BJ (cell line): ENCODE data around the gene LRWD1. TPM values are rescaled to one million over a fixed set of nuclear protein-coding genes. Genes with fewer than 3 reads are reported as not detected.
A peak's percentile ranks its signal among the peaks of the same experiment; 100 is the strongest.
"Not testable (repeated sequence)": the region's sequence is repeated elsewhere in the genome, so short reads cannot be mapped to it uniquely, and the experiment has no call there.

Source experiments
- CTCF ChIA-PET: fragments of 350-600 bp; formaldehyde crosslinking; extraction: SDS; loops from one replicate; lab custom pipeline; 2021; ENCODE audit warnings: antibody characterized with exemption, inconsistent platforms; lab: Yijun Ruan, JAX
- POLR2A ChIA-PET: fragments of 300-600 bp; sonication (Branson Sonifier 250); formaldehyde crosslinking; extraction: SDS; loops from one replicate; lab custom pipeline; 2021; ENCODE audit warnings: antibody characterized with exemption; lab: Charles Lee
- DNase-seq: peaks from one replicate; pipeline ENCODE4 v3.0.0-alpha.2; 2011; ENCODE audit warnings: low read depth
- H3K27me3 ChIP-seq: 2 replicates; pipeline ENCODE4 v1.6.0; 2011; ENCODE audit warnings: low read length; ENCODE audit not compliant: control insufficient read depth, insufficient read depth
- H3K36me3 ChIP-seq: 2 replicates; pipeline ENCODE4 v1.5.1; 2011; ENCODE audit warnings: low read length; ENCODE audit not compliant: control insufficient read depth, insufficient read depth
- H3K4me3 ChIP-seq: 2 replicates; pipeline ENCODE4 v1.5.1; 2011; ENCODE audit warnings: low read depth, mild to moderate bottlenecking, control low read depth, low read length
- polyA plus RNA-seq: library from polyadenylated mRNA; depleted of rRNA; stranded (reverse); fragments of >200 nt; gene quantifications from 2 replicates; pipeline ENCODE4 v1.2.3, GENCODE V29; 2011

LRWD1 gene
- polyA plus RNA-seq, 1 experiment, result 15.1 TPM

DNA sequence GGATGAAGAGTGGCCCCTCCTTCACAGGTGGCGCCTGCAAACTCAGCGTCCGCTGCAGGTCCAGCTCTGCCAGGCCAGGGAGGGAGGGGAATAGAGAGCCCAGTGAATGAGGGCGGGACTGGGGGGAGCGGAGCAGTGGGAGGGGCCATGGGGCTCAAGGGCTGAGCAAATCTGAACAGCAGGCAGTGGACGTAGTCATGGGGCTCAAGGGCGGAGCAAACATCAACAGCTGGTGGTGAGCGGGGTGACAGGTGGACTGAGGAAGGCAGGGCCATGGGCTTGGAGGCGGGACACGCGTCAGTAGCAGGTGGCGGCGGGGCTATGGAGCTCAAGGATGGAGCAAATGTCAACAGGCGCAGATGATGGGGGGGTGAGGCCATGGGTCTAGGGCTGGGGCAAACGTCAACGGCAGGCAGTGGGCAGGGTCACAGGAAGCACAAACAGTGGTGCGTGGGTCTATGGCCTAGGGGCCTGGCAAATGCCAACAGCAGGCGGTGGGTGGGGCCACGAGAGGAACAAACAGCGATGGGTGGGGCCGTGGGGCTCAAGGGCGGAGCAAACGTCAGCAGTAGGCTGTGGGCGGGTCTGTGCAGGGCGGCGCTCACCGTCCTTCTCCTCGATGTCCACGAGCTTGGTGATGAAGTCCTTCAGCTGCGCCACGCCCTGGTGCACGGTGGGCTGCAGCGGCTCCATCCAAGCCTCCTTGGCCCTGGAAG lies 28.6 kb downstream of the LRWD1 start:
- H3K4me3 ChIP-seq, DNase-seq, H3K36me3 ChIP-seq, H3K27me3 ChIP-seq, CTCF ChIA-PET, POLR2A ChIA-PET: not testable (repeated sequence)

DNA sequence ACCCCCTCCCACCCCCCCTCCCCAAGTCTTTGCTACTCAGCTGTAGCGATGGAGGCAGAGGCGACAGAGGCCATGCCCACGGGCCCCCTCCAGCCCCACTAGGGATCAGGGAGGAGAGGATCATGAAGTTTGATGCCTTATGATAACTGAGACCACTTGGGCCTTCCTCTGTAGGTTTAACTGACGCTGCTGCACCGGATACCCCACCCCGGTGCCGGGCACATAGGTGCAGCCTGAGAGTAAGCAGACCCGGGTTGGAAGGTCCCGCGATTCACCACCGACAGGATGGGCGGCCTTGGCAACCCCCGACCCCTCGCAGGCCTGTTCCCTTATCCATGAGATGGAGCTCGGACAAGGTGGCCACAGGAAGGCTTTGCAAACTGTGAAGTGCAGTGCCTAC lies 29.2 kb downstream of the LRWD1 start:
- POLR2A ChIA-PET, H3K4me3 ChIP-seq, H3K27me3 ChIP-seq, H3K36me3 ChIP-seq, CTCF ChIA-PET, DNase-seq: not testable (repeated sequence)

DNA sequence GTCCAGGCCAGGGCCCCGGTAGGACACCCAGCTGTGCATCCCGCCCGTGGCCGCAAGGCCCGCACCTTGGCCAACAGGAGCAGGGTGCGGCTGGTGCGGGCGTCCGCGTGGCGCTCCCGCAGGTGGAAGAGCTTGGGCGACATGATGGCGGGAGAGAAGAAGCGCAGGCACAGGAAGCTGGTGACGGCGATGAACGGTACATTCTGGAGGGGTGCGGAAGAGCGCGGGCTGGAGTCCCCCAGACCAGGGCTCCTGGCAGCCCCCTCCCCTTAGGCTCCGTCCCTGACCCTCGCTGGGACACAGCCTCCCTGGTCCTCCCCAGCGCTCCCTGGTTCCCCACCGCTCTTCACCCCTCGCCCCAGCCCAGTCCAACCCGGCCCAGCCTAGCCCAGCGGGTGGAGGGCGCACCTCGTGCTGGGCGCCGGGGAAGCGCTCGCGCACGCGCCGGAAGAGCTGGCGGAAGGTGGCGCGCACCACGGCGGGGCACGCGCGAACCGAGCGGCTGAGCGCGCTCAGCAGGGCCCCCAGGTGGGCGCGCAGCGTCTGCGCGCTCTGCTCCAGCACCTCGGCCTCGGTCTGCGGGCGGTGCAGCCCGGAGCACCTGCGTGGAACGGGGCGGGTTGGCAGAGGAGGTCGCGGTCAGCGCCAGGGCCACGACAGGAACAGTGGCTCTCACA lies 29.8 kb downstream of the LRWD1 start:
- H3K36me3 ChIP-seq, POLR2A ChIA-PET, H3K4me3 ChIP-seq, H3K27me3 ChIP-seq, DNase-seq, CTCF ChIA-PET: not testable (repeated sequence)

DNA sequence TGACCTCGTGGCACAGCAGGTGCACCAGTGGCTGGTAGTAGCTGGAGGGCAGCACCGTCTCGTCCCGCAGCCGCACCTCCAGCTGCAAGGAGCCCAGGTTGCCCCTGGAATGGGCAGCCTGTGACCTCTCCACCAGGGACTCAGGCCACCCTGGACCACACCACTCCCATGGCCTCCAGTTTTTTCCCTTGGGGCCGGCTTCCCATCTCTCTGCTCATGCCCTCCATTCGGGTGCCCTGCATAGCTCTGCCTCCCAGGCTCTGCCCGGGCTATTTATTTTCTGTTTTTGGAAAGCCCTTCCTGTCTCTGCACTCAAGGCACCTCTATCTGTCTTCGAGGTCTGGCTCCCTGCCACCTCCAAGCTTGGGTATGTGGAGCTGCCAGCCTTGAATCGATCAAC lies 32.1 kb downstream of the LRWD1 start:
- CTCF ChIA-PET, H3K4me3 ChIP-seq, H3K36me3 ChIP-seq, DNase-seq, H3K27me3 ChIP-seq, POLR2A ChIA-PET: not testable (repeated sequence)

DNA sequence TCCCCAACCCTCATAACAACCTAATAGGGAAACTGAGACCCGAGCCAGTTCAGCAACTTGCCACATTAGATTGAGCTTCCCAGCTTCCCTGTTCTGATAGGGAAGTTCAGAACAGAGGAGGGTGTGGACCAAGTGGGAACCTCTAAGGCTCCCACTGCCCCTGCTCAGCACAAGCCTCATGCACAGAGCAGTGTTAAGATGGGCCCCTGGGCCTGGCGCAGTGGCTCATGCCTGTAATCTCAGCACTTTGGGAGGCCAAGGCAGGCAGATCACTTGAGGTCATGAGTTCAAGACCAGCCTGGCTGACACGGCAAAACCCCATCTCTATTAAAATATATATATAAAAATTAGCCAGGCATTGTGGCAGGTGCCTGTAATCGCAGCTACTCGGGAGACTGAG lies 32.5 kb downstream of the LRWD1 start:
- DNase-seq, CTCF ChIA-PET, H3K27me3 ChIP-seq, H3K36me3 ChIP-seq, POLR2A ChIA-PET, H3K4me3 ChIP-seq: not testable (repeated sequence)

DNA sequence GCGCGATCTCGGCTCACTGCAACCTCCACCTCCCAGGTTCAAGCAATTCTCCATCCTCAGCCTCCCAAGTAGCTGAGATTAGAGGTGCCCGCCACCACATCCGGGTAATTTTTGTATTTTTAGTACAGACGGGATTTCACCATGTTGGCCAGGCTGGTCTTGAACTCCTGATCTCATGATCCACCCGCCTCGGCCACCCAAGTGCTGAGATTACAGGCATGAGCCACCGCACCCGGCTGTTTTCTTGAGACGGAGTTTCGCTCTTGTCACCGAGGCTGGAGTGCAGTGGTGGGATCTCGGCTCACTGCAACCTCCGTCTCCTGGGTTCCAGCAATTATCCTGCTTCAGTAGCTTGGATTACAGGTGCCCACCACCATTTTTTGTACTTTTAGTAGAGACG lies 33.5 kb downstream of the LRWD1 start:
- H3K4me3 ChIP-seq, POLR2A ChIA-PET, DNase-seq, CTCF ChIA-PET, H3K27me3 ChIP-seq, H3K36me3 ChIP-seq: not testable (repeated sequence)

DNA sequence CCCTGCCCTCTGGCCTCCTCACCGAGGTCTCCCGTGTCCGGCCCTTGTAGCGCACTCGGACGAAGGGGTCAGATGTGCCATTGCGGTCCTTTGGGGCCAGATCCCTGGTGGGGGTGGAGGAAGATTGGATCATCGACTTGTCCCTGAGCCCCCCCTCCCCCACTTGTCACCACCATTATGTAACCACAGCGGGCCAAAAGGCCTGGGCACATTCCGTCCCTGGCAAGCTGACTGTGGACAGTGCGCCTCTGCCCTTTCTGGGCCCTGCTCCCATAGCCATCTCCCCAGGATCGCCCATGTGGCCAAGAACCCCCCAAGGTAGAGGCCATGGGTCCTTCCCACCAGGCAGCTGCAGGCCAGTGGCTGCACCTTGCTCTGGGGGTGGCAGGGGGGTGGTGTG lies 38.4 kb downstream of the LRWD1 start:
- H3K36me3 ChIP-seq, CTCF ChIA-PET: not testable (repeated sequence)

DNA sequence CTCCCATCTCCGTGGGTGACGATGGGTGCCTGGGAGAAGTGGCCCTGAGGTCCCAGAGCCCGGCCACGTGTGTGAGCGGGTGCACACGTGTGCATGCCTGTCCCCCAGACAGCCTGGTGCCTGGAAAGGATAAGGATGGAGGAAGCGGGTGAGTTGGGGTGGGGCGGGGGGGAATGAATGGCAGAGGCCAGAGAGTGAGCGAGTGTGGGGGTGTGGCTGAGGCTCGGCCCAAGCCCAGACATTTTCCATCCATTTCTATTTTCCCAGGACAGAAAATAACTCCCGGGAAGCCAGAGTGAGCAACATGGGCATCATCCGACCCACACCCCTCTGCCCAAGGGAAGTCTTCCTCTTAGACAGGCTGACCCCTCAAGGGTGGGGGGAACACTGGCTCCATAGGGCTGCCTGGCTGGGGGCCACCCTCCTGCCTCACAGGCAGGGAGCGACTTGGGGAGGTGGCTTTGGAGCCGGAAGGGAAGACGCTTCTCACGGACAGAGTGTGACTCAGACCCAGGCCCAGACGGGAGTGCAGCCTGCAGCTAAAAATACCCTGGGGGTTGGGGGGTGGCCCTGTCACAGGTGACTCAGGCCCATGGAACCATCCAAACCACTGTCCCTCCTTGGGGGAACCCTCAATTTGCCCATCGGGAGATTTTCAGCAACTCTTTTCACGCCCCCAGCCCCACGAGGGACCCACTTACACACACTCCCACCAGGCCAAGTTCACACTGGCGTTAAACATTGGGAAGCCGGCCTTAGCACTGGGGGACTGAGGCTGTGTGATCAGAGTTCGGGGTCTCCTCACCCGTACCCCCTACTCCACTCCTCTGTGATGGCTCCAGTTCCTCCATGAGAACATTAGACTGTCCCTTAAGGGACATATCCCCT lies 40.8 kb downstream of the LRWD1 start:
- H3K4me3 ChIP-seq, CTCF ChIA-PET, DNase-seq, POLR2A ChIA-PET, H3K36me3 ChIP-seq, H3K27me3 ChIP-seq: not testable (repeated sequence)

More for the DNA sequence above, 38.4 kb downstream of the LRWD1 start:
- H3K27me3 ChIP-seq, H3K4me3 ChIP-seq, DNase-seq, POLR2A ChIA-PET: not testable (repeated sequence)

DNA sequence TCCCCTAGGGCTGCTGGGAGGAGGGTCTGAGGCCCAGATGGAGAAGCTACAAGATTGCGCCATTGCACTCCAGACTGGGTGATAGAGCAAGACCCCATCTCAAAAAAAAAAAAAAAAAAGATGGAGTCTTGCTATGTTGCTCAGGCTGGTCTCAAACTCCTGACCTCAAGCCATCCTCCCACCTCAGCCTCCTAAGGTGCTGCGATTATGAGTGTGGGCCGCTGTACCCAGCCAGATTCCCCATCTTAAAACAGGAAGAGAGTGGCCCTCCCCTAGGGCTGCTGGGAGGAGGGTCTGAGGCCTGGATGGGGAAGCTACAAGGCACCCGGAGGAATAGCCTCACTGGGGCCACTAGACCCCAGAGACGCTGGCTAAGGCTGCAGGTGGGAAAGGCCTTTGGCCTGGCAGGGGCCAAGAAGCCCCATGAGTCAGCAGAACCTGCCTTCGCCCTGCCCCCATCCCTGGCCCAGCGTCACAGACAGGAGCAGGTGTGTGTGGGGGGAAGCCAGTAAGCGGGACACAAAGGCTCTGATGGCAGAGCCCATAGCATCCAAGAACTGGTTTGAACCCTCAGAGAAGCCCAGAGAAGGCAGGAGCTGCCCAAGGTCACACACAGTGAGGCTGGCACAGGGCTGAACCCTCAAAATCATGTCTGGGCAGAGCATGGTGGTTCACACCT lies 42.8 kb downstream of the LRWD1 start:
- not testable (repeated sequence) for DNase-seq

DNA sequence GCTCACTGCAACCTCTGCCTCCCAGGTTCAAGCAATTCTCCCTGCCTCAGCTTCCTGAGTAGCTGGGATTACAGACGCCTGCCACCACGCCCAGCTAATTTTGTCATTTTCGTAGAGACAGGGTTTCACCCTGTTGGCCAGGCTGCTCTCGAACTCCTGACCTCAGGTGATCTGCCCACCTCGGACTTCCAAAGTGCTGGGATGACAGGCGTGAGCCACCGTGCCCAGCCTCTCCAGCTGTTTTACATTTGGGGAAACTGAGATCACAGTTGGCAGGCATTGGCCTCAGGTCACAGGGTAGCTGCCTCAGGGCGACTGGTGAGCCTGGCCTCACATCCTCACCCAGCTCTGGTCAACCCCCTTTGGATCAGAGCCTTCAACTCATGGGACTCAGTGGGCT lies 45.8 kb downstream of the LRWD1 start:
- H3K27me3 ChIP-seq, POLR2A ChIA-PET, H3K4me3 ChIP-seq, CTCF ChIA-PET, DNase-seq, H3K36me3 ChIP-seq: not testable (repeated sequence)

More for the DNA sequence above, 42.8 kb downstream of the LRWD1 start:
- H3K27me3 ChIP-seq, CTCF ChIA-PET, H3K4me3 ChIP-seq, POLR2A ChIA-PET, H3K36me3 ChIP-seq: not testable (repeated sequence)

DNA sequence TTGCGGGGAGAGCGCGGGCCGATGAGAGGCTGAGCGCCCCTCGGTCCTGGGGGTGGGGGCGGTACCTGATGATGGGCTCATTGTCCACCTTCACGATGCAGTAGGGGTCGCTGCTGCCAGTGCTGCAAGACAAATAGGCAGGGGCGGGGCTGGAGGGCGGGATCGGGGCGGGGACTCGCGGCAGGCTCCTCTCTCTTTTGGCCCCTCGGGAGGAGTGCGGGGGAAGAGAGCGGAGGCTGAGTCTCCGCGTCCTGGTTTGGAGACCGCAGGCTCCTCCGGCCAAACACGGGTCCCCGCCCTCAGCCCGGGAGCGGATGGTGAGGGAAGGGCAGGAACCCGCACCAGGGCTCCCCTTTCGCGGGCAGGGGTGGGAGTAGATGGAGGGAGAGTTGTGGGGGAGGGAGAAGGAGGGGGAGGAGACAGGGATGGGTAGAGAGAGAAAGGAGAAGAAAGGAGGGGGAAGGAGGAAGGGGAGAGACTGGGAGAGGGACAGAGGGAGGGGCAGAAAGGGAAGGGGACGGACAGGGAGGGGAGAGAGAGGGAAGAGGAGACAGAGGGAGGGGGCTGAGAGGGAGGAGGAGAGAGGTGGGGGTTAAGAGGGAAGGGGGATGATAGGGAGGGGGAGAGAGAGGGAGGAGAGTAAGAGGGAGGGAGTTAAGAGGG lies 47.2 kb downstream of the LRWD1 start:
- CTCF ChIA-PET, POLR2A ChIA-PET, H3K27me3 ChIP-seq, DNase-seq, H3K36me3 ChIP-seq: not testable (repeated sequence)
- peak overlapping the region; percentile 48; the same call in 1 of the 2 replicates for H3K4me3 ChIP-seq
